HG03135 (cell line): ENCODE data around the gene MTCL3.

ENCODE experiments used
- ATAC-seq: cut with Tn5 transposase; IDR thresholded peaks from one replicate; pipeline ENCODE4 v1.9.1; 2021; ENCODE audit warnings: mild to moderate bottlenecking, moderate library complexity; ENCODE audit not compliant: unreplicated experiment

The MTCL3 gene

DNA sequence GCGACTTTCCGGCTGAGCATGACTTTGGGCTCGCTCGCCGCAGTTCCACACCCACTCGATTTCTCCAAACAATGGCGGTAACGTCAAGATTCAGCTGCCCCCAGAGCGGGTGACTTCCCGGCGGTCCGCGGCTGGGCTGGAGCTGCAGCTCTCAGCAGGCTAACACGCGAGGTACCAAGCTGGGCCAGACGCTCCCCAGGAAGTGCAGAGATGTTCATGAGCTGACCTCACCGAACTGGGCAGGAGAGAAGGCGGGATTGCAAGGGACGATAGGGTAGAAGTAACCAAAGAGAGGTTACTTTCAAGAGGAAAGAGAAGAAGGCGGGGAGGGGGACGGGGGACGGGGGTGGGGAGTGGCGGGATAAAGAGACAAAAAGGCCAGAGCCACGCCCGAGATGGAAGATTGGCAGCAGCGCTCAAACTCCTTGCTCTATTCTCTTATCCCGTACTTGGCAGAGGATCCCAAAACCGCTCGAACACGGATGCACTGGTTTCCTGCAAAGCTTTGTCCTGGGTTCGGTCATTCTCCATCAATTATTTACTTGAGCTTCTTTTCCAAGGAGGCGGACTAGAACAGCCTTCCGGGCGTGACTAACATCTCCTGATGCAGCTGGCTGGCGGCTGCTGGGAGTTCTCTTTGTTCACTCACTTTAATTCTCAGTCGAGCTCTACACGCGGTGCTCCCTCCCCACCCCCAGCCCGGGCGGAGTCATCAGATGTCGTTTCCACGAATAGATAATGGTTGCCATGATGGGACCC, at the start of gene MTCL3:
Gene MTCL3, minus strand, starts transcription at position 626 of the 759 bp plus-strand sequence.
- no peak for ATAC-seq

DNA sequence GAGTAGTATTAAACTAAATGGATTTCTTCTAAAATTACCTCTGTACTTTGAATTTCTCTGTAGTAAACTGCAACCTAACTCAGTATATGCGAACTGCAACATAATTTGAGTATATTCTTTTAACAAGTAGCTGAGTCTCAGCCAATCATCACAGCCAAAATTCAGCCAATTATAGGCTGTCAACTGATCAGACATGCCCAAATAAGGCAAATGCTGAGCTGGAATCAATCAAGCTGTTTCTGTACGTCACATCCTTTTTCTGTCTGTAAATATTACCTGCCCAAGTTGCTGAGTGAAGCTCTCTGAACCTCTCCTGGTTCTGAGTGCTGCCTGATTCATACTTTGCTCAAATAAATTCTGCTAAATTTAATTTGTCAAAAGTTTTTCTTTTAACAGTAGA, 48.3 kb upstream of the MTCL3 start:
- ATAC-seq = no peak

DNA sequence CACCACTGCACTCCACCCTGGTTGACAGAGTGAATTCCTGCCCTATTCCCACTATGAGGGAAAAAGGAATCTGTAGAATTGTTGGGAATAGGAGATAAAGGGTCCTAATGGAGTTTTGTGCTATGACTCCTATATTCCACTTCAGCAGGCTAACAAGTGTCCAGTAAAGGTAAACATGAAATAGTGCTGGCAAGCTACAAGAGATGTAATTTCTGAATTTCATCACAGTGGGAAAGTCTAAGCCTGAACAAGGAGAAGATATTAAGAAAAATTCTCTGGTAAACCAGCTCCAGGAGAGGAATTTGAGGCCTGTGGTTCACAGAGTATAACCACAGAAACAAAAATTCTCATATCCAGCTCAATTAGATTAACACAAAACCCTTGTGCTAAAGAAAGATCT, 47.5 kb upstream of the MTCL3 start:
- no peak for ATAC-seq

DNA sequence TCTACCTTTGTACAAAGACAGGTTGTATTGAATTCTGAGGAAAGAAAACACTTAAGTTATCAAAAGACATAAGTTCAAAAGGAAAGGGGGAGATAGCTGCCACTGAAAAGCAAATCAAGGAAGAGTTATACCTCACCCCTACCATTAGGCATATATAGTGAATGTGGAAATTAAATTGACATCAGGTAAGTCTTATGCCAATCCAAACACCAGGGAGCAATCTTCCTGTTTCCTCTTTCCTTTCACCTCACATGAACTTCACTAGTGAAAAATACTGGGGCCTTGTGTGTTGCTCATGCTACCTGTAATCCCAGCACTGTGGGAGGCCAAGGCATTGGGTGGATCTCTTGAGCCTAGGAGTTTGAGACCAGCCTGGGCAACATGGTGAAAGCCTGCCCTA, 47.0 kb upstream of the MTCL3 start:
- no peak for ATAC-seq

DNA sequence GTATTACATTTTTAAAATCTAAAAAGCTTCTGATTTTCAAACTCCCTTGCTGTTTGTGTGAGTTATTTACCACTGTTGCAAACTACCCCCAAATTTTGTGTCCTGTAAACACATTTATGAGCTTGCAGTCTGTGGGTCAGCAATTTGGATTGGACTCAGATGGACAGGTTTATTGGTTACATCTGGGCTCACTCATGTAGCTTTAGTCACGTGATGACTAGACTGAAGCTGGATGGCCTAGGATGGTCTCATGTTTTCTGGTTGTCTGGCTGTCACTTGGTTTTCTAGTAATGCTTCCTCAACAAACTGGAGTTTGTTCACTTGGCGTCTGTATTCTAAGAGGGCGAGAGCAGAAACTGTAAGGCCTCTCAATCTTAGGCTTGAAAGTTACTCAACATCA, 45.6 kb upstream of the MTCL3 start:
- no peak for ATAC-seq

GRCh38 chr6:127561660-127562059, 42.5 kb upstream of the MTCL3 start:
- ATAC-seq = no peak

DNA sequence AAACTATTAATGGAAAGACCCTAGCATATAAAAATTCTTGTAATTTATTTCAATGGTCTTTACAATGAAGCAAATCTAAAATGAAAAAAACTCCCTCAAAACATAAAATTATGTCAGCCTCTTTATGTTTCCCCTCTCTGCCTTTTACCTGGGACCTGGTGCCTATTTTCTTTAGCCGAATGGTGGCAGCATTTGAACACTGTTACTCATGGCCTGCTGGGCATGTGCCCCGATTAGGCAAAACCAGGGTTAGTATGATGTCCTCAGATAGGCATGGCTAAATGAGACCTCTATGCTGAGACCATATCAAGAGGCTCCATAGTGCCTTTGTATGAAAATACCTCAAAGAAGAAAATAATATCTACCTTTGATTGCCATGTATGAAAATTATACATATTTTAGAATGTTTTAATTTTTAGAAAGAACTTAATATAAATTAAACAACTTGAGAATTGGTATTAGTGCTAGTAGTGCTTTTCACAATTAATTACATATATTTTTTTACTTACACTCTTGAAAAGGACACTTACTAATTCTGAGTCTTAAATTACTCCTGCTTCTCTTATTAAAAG, 35.4 kb upstream of the MTCL3 start:
- ATAC-seq = no peak

GRCh38 chr6:127550403-127550802, 31.3 kb upstream of the MTCL3 start:
- no peak for ATAC-seq

DNA sequence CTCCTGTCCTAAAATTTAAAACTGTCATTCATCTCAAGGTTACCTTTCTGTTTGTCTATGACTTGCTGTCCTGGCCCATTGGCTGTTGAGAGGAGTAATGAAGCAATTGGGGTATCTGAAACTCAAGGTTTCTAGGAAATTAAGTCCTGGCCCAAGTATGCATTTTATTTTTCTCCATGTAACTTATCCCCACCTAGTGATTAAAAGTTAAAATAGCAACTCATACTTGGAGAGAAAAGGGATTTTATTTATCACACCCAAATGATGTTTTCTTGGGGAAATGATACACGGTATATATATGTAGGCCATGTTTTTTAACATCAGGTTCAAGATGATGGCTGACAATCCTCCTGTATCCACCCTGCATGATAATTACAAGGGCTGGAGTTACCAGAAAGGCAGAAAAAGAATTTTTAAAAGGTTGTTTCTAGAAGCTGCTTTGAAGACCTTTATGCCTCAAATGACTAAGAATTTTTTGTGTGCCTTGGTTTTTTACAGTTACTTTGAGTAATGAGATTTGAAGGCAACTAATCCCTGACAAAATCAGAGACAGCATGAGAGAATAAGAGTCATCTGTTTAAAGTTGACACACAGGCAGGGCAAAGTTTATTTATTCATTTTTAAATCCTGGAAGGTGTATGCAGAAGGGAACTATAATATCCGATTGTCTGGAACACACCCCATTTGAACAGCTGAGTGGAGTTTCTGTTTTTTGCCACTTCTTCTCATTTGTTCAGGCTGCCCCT, 28.9 kb upstream of the MTCL3 start:
- ATAC-seq = no peak

- no peak for ATAC-seq
Measured at GRCh38 chr6:127547215-127547614, 28.1 kb upstream of the MTCL3 start.

DNA sequence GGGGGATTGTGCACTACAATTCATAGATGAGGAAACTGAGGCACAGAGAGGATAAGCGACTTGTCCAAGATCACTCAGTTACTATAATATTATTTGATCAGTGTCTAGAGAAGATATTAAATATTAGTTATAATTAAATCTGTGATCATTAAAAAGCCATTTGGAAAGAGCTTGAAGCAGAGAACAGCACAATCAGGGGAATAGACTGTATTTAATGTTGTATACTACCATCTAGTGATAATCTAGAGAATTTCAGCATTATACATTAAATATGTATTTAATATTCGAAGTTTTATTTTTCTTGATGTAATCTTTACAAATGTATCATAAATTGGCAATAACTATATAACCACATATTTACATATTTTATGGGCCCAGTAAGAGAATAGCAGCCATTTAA, 20.1 kb upstream of the MTCL3 start:
- ATAC-seq = peak; percentile 53

DNA sequence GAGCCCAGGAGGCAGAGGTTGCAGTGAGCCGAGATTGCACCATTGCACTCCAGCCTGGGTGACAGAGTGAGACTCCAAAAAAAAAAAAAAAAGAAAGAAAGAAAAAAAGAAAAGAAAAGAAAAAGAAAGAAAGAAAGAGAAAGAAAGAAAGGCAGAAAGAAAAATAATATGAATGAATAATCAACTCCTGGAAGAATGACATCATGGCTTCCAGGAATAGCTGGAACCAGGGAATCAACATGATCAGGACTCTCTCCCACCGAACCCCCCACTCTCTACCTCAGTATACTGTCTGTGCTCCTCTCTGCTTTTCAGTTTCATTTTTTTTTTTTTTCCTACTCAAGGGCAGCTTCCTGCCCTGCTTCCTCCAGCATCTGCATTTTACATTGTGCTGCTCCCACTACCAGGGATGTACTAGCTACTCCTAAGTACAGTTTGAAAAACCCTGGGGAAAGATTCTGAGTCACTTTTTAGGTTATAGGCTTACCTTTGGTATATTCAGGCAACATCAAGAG, 19.7 kb upstream of the MTCL3 start:
- no peak for ATAC-seq

GRCh38 chr6:127533736-127534135, 14.6 kb upstream of the MTCL3 start:
- no peak for ATAC-seq

DNA sequence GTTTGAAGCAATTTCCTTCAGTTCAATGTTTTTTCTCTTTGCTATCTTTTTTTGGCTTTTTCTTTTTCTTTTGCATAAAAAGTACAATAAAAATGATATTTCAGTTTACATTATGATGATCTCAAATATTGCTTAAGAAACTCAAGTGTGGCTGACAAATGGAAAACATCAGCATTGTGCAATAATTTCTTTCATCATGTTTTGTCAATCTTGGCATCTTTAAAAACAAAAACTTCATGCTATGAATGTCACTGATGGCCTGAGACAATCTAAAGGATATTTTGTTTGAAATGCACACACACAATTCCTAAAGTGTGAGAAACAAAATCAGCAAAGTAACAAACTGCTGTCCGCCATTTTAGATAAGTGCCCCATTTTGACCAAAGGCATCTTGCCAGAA, 13.9 kb upstream of the MTCL3 start:
- ATAC-seq = no peak

- ATAC-seq = no peak
Measured at GRCh38 chr6:127522714-127523113, 3.6 kb upstream of the MTCL3 start.

- no peak for ATAC-seq
Measured at GRCh38 chr6:127520066-127520465, 931 bp upstream of the MTCL3 start.

DNA sequence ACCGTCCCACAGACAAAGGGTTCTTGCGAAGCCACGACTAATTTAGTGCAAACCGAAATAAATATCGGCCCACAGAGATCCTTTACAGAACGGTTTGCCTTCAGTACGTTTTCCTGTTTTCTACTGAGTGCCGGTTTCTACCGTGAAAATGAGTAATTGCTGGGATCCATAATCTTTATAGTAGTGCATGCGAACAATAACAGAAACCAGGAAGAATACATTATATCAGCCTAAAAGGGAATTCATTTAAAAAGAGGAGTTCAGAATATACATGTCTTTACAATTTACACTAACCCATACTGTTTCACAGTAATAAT, 292 bp upstream of the MTCL3 start:
- no peak for ATAC-seq

GRCh38 chr6:127518191-127518709, 885 bp downstream of the MTCL3 start:
- no peak for ATAC-seq

- no peak for ATAC-seq
Measured at GRCh38 chr6:127517693-127518092, 1.4 kb downstream of the MTCL3 start.

DNA sequence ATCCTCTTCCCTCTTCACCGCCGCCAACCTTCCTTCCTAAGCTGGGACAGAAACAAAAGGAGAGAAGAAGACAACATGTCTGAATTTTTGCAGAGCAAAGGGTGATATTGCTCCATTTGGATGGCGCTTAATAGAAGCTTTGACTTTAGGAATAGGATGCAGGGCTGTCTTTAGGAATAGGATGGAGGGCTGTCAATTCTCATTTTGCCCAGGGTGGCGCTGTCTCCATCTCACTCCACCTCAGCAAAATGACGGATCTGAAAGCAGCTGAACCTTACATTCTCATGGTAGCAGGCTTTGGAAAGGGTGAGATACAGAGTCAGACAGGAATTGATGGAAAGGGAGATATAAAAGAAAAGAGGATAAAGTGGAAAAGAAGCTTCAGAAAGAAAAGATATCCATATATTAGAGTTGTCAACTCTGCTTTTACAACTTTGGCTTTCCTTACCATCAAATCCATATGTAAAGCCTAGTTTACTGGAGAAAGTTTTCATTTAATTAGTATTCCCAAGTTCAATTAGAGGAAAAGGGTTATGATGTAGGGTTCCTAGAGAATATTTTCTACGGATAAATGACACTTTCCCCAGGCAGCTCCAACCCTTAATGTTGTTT, 2.4 kb downstream of the MTCL3 start:
- ATAC-seq = peak; percentile 63
